ENCODE results near the gene KDM8. TPM values are rescaled to one million over a fixed set of nuclear protein-coding genes. Genes with fewer than 3 reads are reported as not detected.

The KDM8 gene
- total RNA-seq, 4 donors from 2014 or later, result 4.4 to 14.2 (median 9.2) TPM

DNA sequence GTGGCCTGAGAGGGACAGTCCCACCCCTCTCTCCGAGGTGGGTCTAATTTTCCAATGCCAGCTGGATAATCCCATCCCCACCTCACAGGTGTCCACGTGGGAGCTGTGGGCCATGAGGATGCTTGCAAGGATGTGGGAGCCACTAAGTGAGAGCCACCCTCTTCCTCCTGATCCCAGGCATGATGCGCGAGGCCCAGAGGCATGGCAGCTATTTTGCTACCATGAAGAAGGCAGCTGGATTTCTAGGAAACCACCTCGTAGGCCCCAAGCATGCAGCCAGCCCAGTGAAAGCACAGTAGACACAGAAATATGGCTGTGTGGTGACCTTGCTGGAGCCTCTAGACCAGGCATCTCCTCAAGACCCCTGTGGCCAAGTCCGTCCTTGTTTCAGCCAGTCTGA, 20.4 kb downstream of the KDM8 start:
- H3K27me3 ChIP-seq, result no peaks in the 10 kb centered on the region
- H3K9me3 ChIP-seq, result no peaks in the 10 kb centered on the region
- H3K4me3 ChIP-seq, result no peak overlapping the region
- no peak for DNase-seq
- peaks cover 5 to 32% (median 25%) of the 10 kb centered on the region in 4 donors for H3K4me1 ChIP-seq
- no peak for TF ChIP-seq POLR2AphosphoS5 (IDR thresholded peaks at IDR 0.05)
- intact Hi-C loops (cut with DNase I; ENCODE audit: low total_unique reads), result no loop called here
- in situ Hi-C loops (cut with MboI; ENCODE audit: low pct_ligation_motif_present in 1 of 4, low pct_unique_long_range_greater_than_20kb in 1 of 4, low sequenced_read_pairs in 3 of 4), result no loop called here
- WGBS, 2 donors (ENCODE audit: low coverage in 1 of 2), result 87 to 100% methylated on average over 1 to 6 of the region's 6 CpGs
- no peak overlapping the region for H3K27ac ChIP-seq
- peaks cover 0 to 4% (median 0%) of the 10 kb centered on the region in 4 donors for H3K36me3 ChIP-seq

DNA sequence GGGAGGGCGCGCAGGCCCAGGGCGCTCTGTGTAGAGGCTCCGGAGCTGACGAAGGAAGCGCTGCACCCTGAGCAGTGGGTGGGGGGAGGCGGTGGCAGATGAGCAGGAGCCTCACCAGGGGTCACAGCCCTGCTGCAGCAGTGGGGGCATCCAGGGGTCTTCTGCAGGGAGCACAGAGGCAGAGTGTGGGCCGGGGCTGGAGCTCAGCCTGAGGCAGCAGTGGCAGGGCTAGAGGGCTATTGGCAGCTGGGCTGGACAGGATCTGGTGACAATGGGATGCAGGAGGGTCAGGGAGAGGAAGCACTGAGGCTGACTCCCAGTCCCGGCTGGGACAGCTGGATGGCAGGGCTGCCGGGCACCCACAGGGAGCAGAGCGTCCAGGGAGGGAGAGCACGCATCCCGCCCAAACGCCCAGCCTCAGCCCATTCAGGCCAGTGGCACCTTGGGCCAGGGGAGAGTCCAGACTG, 21.0 kb downstream of the KDM8 start:
- DNase-seq, result no peak
- intact Hi-C loops (cut with DNase I; ENCODE audit: low total_unique reads), result no loop called here
- in situ Hi-C loops (cut with MboI; ENCODE audit: low pct_ligation_motif_present in 1 of 4, low pct_unique_long_range_greater_than_20kb in 1 of 4, low sequenced_read_pairs in 3 of 4), result no loop called here
- Histone ChIP-seq H3K27me3 (no peaks in the 10 kb centered on the region), H3K27ac (no peak overlapping the region), H3K4me1 (peaks cover 8 to 33% (median 30%) of the 10 kb centered on the region in 4 donors), H3K4me3 (no peak overlapping the region), H3K9me3 (no peaks in the 10 kb centered on the region), H3K36me3 (peaks cover 0 to 4% (median 0%) of the 10 kb centered on the region in 4 donors)
- WGBS, 2 donors (ENCODE audit: low coverage in 1 of 2), result 95 to 97% methylated on average over 7 to 12 of the region's 14 CpGs
- TF ChIP-seq POLR2AphosphoS5 (IDR thresholded peaks at IDR 0.05) (no peak), EP300 (IDR thresholded peaks at IDR 0.05; ENCODE audit: low read depth) (no peak), POLR2A (IDR thresholded peaks at IDR 0.05) (no peak)
- TF ChIP-seq, protein P1, sequence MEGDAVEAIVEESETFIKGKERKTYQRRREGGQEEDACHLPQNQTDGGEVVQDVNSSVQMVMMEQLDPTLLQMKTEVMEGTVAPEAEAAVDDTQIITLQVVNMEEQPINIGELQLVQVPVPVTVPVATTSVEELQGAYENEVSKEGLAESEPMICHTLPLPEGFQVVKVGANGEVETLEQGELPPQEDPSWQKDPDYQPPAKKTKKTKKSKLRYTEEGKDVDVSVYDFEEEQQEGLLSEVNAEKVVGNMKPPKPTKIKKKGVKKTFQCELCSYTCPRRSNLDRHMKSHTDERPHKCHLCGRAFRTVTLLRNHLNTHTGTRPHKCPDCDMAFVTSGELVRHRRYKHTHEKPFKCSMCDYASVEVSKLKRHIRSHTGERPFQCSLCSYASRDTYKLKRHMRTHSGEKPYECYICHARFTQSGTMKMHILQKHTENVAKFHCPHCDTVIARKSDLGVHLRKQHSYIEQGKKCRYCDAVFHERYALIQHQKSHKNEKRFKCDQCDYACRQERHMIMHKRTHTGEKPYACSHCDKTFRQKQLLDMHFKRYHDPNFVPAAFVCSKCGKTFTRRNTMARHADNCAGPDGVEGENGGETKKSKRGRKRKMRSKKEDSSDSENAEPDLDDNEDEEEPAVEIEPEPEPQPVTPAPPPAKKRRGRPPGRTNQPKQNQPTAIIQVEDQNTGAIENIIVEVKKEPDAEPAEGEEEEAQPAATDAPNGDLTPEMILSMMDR (IDR thresholded peaks at IDR 0.05), result no peak

GRCh38 chr16:27224741-27225300, 21.5 kb downstream of the KDM8 start:
- H3K27me3 ChIP-seq, result no peaks in the 10 kb centered on the region
- peaks cover 0 to 4% (median 0%) of the 10 kb centered on the region in 4 donors for H3K36me3 ChIP-seq
- TF ChIP-seq POLR2AphosphoS5 (IDR thresholded peaks at IDR 0.05) (no peak), EP300 (IDR thresholded peaks at IDR 0.05; ENCODE audit: low read depth) (no peak), POLR2A (IDR thresholded peaks at IDR 0.05) (no peak)
- TF ChIP-seq, protein P1 (IDR thresholded peaks at IDR 0.05), result no peak
- intact Hi-C loops (cut with DNase I; ENCODE audit: low total_unique reads), result no loop called here
- in situ Hi-C loops (cut with MboI; ENCODE audit: low pct_ligation_motif_present in 1 of 4, low pct_unique_long_range_greater_than_20kb in 1 of 4, low sequenced_read_pairs in 3 of 4), result loop anchor here in 2 of 4 donors (25.0 kb wide), 1 partner anchor 112 kb away; no protein-coding TSS in a partner anchor
- peak overlapping the region in 1 of 4 donors; percentile 87 for H3K27ac ChIP-seq
- WGBS, 2 donors (ENCODE audit: low coverage in 1 of 2), result 87% methylated on average over 13 of the region's 19 CpGs; no CpG with 5 or more reads in 1 of the 2 donors
- H3K4me3 ChIP-seq, result no peak overlapping the region
- no peak for DNase-seq
- no peaks in the 10 kb centered on the region for H3K9me3 ChIP-seq
- peaks cover 8 to 38% (median 33%) of the 10 kb centered on the region in 4 donors for H3K4me1 ChIP-seq

DNA sequence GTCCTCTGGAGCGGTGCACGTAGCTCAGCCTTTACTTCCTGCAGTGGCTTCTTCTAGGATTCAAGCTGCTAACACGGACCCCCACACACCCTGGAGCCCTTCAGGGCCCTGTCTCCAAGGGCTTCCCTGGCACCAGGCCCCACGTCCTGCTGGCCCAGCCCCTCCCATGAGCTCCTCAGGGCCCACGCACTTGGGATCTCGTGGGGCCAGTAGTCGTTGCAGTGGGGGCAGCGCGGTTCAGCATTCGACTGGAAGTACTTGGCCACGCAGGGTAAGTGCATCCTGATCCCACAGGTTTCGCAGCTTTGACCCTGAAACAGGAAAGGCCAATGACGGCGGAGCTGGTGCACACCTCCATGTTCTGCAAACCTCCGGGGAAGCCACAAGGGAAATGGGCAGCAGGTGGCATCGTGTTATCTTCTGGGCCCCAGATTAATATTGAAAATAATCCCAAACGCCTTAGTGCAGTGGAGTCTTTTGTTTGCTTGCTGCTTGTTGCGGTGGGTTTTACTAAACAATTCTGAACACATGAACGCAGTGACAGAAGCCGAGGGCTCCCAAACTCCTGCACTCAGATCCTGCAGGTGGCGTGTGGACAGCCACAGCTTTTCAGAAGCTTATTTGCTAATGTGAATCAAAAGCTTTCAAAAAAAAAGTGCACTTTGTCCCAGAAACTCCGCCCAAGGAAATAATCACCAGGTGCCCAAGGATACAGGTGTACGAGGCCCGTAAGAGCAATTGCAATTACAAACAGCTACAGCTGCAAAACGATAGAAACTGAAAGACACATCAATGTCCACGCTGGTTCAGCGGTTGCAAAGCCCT, 22.4 kb downstream of the KDM8 start:
- intact Hi-C loops (cut with DNase I; ENCODE audit: low total_unique reads), result no loop called here

More for the DNA sequence above, 22.4 kb downstream of the KDM8 start:
- Histone ChIP-seq H3K9me3 (no peaks in the 10 kb centered on the region), H3K4me1 (peaks cover 13 to 47% (median 39%) of the 10 kb centered on the region in 4 donors), H3K4me3 (peak overlapping the region in 1 of 4 donors; percentile 19), H3K27me3 (no peaks in the 10 kb centered on the region), H3K36me3 (peaks cover 0 to 4% (median 0%) of the 10 kb centered on the region in 4 donors), H3K27ac (peak overlapping the region; percentile 75 to 87 (median 83))
- peak; percentile 65 for DNase-seq
- in situ Hi-C loops (cut with MboI; ENCODE audit: low pct_ligation_motif_present in 1 of 4, low pct_unique_long_range_greater_than_20kb in 1 of 4, low sequenced_read_pairs in 3 of 4), result loop anchor here in 2 of 4 donors (25.0 kb wide), 1 partner anchor 112 kb away; no protein-coding TSS in a partner anchor
- 31 to 63% methylated on average over 5 to 26 of the region's 27 CpGs for WGBS, 2 donors (ENCODE audit: low coverage in 1 of 2)
- TF ChIP-seq EP300 (IDR thresholded peaks at IDR 0.05; ENCODE audit: low read depth) (no peak), POLR2AphosphoS5 (IDR thresholded peaks at IDR 0.05) (peak in 1 of 3 donors; percentile 37), POLR2A (IDR thresholded peaks at IDR 0.05) (peak; percentile 17)
- TF ChIP-seq, protein P1 (IDR thresholded peaks at IDR 0.05), result peak in 3 of 5 experiments; percentile 34 to 59 (median 45)

All from transverse colon (tissue), 4 donors.